Ovary (tissue), 3 donors: ENCODE measurements around the gene RARRES1.

ENCODE experiments used
- EP300 ChIP-seq: sonication (generic); formaldehyde crosslinking; IDR thresholded peaks from one replicate; pipeline ENCODE4 v1.6.1; 2017; ENCODE audit warnings: antibody characterized with exemption
- TF ChIP-seq, protein P1 (sequence below), 3 donors: fragments of 450-650 bp in 2 of 3; fragments of 200-600 bp in 1 of 3; IDR thresholded peaks; one replicate each; pipeline versions ENCODE4 v1.5.1 to v1.8.0; 2016 to 2022; ENCODE audit warnings: antibody characterized with exemption in 3 of 3, mild to moderate bottlenecking in 1 of 3
- donor health status: DM: no; HTN: no; CAD: no.

DNA sequence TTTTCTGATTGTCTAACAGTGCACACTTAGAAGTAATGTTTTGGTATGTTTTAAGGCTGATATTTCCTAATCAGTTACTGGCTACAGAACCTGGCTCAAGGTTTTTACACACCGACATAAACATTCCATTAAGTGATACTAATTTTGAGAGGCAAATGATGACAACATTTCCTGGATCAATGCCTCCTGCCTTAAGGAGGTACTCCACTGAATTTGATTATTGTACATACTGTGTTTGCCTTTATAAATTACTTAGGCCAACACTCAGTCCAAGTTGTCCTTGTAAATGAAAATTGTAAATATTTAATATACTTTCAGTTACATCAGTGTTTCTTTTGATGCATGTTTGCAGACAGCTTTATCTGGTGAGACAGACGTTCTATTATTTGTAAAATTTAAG, 35.6 kb downstream of the RARRES1 start:
- TF ChIP-seq, protein P1, sequence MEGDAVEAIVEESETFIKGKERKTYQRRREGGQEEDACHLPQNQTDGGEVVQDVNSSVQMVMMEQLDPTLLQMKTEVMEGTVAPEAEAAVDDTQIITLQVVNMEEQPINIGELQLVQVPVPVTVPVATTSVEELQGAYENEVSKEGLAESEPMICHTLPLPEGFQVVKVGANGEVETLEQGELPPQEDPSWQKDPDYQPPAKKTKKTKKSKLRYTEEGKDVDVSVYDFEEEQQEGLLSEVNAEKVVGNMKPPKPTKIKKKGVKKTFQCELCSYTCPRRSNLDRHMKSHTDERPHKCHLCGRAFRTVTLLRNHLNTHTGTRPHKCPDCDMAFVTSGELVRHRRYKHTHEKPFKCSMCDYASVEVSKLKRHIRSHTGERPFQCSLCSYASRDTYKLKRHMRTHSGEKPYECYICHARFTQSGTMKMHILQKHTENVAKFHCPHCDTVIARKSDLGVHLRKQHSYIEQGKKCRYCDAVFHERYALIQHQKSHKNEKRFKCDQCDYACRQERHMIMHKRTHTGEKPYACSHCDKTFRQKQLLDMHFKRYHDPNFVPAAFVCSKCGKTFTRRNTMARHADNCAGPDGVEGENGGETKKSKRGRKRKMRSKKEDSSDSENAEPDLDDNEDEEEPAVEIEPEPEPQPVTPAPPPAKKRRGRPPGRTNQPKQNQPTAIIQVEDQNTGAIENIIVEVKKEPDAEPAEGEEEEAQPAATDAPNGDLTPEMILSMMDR (IDR thresholded peaks at IDR 0.05), result no peak
- TF ChIP-seq EP300, result no peak
